SU-DHL-6 (cell line): ENCODE data around the gene TNN.

Source experiments
- H2AFZ ChIP-seq: fragments of 200-600 bp; sonication (generic); 2 replicates; pipeline ENCODE4 v1.6.1; 2014; ENCODE audit warnings: low read depth, mild to moderate bottlenecking, moderate library complexity, mixed read lengths, antibody characterized with exemption, low read length; ENCODE audit not compliant: severe bottlenecking
- H3F3A ChIP-seq: fragments of 200-600 bp; shearing (Covaris generic); 2 replicates; pipeline ENCODE4 v1.6.0; 2016; ENCODE audit warnings: antibody characterized with exemption, mild to moderate bottlenecking; ENCODE audit not compliant: insufficient read depth
- H3K27ac ChIP-seq: fragments of 200-600 bp; sonication (generic); 2 replicates; pipeline ENCODE4 v1.5.1; 2016; ENCODE audit warnings: low read depth, mild to moderate bottlenecking, low read length, moderate library complexity, mixed read lengths
- H3K27me3 ChIP-seq: fragments of 200-600 bp; sonication (generic), shearing (Covaris generic); 2 replicates; pipeline ENCODE4 v1.6.0; 2014; ENCODE audit warnings: mild to moderate bottlenecking, low read length
- H3K36me3 ChIP-seq: fragments of 200-600 bp; sonication (generic); 2 replicates; pipeline ENCODE4 v1.6.1; 2014; ENCODE audit warnings: mild to moderate bottlenecking, low read length, mixed read lengths
- H3K4me2 ChIP-seq: fragments of 300-600, 200-600 bp; shearing (Covaris generic), sonication (generic); 2 replicates; pipeline ENCODE4 v1.6.0; 2014; ENCODE audit warnings: low read length, low read depth, mild to moderate bottlenecking; ENCODE audit not compliant: poor library complexity, severe bottlenecking
- H3K4me3 ChIP-seq: fragments of 200-600 bp; sonication (generic); 2 replicates; pipeline ENCODE4 v1.5.1; 2014; ENCODE audit warnings: antibody characterized with exemption, low read length, mild to moderate bottlenecking, mixed read lengths; ENCODE audit not compliant: insufficient read depth, poor library complexity, severe bottlenecking
- H3K79me2 ChIP-seq: fragments of 200-600 bp; sonication (generic); 2 replicates; pipeline ENCODE4 v1.6.1; 2014; ENCODE audit warnings: mild to moderate bottlenecking, low read length, moderate library complexity; ENCODE audit not compliant: insufficient read depth
- H3K9ac ChIP-seq: fragments of 200-600 bp; sonication (generic); 2 replicates; pipeline ENCODE4 v1.7.0; 2014; ENCODE audit warnings: mild to moderate bottlenecking, low read length
- H3K9me2 ChIP-seq: fragments of 200-600 bp; sonication (generic); replicated peaks from 2 replicates; pipeline ENCODE4 v1.6.1; 2014; ENCODE audit warnings: low read length; ENCODE audit not compliant: insufficient read depth
- H3K9me3 ChIP-seq: fragments of 200-600 bp; sonication (generic); 2 replicates; pipeline ENCODE4 v1.6.1; 2014; ENCODE audit warnings: low read length, mixed read lengths; ENCODE audit not compliant: insufficient read depth
- H4K20me1 ChIP-seq: fragments of 200-600 bp; sonication (generic); 2 replicates; pipeline ENCODE4 v1.6.1; 2014; ENCODE audit warnings: low read depth, mild to moderate bottlenecking, antibody characterized with exemption, low read length, moderate library complexity, mixed read lengths
- EZH2phosphoT487 ChIP-seq: fragments of 200-600 bp; sonication (generic), shearing (Covaris generic); conservative IDR thresholded peaks from 2 replicates; pipeline ENCODE4 v1.6.1; 2018; ENCODE audit warnings: mild to moderate bottlenecking, antibody characterized with exemption, low read length, moderate library complexity, mixed read lengths
- TF ChIP-seq, protein P1 (sequence below): fragments of 200-600 bp; sonication (generic); IDR thresholded peaks from one replicate; pipeline ENCODE4 v1.5.1; 2017; ENCODE audit warnings: antibody characterized with exemption, mild to moderate bottlenecking, low read length, moderate library complexity; ENCODE audit not compliant: insufficient read depth, poor library complexity, severe bottlenecking

The TNN gene

DNA sequence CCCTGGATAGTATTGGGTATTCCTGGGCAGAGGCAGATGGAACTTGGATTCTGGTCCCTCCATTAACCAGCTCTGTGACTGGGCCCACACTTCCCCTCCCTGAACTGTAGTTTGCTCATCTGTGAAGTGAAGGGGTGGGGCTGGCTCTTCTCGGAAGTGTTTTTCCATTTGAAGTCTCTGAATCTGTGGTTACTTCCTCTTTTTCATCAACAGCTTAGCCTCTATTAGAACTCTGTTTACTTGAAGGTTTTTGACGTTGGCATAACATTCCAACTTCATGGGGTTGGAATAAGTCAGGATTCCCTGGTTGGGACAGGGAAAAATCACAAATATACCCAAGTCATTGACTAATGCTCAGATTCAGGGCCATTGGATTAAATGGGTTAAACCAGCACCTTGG lies 121.3 kb downstream of the TNN start:
- Histone ChIP-seq H3K36me3 (peaks cover 5% of the 10 kb centered on the region; the same call in 1 of the 2 replicates), H3K27ac (peak overlapping the region; percentile 69), H3F3A (peaks cover 6% of the 10 kb centered on the region), H3K4me2 (peak overlapping the region; percentile 88), H3K4me3 (peak overlapping the region; percentile 98), H3K79me2 (peaks cover 51% of the 10 kb centered on the region), H3K9me2 (no peaks in the 10 kb centered on the region), H3K9ac (peak overlapping the region; percentile 77), H2AFZ (peak overlapping the region; percentile 3), H4K20me1 (no peaks in the 10 kb centered on the region), H3K27me3 (no peaks in the 10 kb centered on the region), H3K9me3 (no peaks in the 10 kb centered on the region)
- no peak for TF ChIP-seq EZH2phosphoT487
- TF ChIP-seq, protein P1, sequence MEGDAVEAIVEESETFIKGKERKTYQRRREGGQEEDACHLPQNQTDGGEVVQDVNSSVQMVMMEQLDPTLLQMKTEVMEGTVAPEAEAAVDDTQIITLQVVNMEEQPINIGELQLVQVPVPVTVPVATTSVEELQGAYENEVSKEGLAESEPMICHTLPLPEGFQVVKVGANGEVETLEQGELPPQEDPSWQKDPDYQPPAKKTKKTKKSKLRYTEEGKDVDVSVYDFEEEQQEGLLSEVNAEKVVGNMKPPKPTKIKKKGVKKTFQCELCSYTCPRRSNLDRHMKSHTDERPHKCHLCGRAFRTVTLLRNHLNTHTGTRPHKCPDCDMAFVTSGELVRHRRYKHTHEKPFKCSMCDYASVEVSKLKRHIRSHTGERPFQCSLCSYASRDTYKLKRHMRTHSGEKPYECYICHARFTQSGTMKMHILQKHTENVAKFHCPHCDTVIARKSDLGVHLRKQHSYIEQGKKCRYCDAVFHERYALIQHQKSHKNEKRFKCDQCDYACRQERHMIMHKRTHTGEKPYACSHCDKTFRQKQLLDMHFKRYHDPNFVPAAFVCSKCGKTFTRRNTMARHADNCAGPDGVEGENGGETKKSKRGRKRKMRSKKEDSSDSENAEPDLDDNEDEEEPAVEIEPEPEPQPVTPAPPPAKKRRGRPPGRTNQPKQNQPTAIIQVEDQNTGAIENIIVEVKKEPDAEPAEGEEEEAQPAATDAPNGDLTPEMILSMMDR: no peak

DNA sequence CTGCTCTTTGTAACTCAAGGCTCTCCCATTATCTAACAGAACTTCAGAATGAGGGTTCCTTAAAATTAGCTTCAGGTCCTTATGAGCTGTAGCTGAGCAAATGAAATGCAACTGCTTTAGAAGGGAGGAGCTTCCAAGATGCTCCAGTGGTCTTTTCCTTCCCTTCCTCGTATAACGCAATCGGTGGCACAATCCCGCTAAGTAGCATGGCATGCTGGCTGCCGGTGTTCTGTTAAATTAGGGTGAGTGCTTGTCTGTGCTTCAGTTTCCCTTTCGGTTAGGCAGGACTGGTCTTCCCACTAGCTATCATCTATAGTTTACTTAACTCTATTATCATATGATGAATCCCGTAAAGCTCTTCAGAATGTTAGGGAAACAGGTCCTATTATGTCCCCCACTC lies 124.0 kb downstream of the TNN start:
- H3F3A ChIP-seq: peaks cover 6% of the 10 kb centered on the region
- no peaks in the 10 kb centered on the region for H3K27me3 ChIP-seq
- H2AFZ ChIP-seq: peak overlapping the region; percentile 77
- H3K4me3 ChIP-seq: peak overlapping the region; percentile 98
- no peaks in the 10 kb centered on the region for H3K9me3 ChIP-seq
- TF ChIP-seq, protein P1: no peak
- no peak for TF ChIP-seq EZH2phosphoT487
- H3K9me2 ChIP-seq: no peaks in the 10 kb centered on the region
- no peaks in the 10 kb centered on the region for H4K20me1 ChIP-seq
- H3K9ac ChIP-seq: peak overlapping the region; percentile 77
- H3K79me2 ChIP-seq: peaks cover 34% of the 10 kb centered on the region
- peak overlapping the region; percentile 88 for H3K4me2 ChIP-seq
- H3K27ac ChIP-seq: peak overlapping the region; percentile 69
- peaks cover 5% of the 10 kb centered on the region; the same call in 1 of the 2 replicates for H3K36me3 ChIP-seq

DNA sequence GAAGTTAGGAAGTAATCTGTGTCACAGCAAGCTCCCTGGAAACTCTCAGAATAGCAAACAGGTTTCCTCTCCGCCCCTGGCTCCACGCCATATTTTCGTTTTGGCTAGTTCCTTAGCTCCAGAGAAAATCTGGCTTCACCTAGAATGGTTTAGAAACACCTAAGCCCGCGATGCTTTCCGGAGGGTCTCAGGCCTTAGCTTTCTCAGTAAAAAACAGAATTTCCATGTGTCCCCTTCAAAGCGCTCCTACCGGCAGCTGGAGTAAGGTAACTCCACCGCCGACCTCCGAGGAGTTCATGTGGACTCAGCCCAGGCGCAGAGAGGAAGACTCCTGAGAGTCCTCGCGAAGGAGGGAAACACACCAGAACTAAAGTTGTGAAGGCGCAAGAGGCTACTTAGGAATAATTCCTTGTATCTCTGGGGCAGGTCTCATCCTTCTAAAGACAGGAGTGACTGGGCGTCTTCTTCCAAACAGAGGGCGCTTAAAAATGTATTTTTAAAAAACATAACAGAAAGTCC lies 124.5 kb downstream of the TNN start:
- Histone ChIP-seq H3K79me2 (peaks cover 31% of the 10 kb centered on the region), H3K4me2 (peak overlapping the region; percentile 88), H4K20me1 (no peaks in the 10 kb centered on the region), H3K27ac (peak overlapping the region; percentile 69), H3K9ac (peak overlapping the region; percentile 77), H3F3A (peaks cover 6% of the 10 kb centered on the region), H3K36me3 (peaks cover 5% of the 10 kb centered on the region; the same call in 1 of the 2 replicates), H3K9me2 (no peaks in the 10 kb centered on the region), H3K27me3 (no peaks in the 10 kb centered on the region), H3K4me3 (peak overlapping the region; percentile 98), H2AFZ (peak overlapping the region; percentile 77), H3K9me3 (no peaks in the 10 kb centered on the region)
- no peak for TF ChIP-seq EZH2phosphoT487
- TF ChIP-seq, protein P1: no peak
